NCI-H2171 treated with DMSO at 0.1 percent for 48 hours (cell line): ENCODE data around the gene OR51I1.

Experiments used
- DNase-seq: peaks from one replicate; lab custom pipeline; 2025; lab: John Stamatoyannopoulos, UW

Gene OR51I1, protein sequence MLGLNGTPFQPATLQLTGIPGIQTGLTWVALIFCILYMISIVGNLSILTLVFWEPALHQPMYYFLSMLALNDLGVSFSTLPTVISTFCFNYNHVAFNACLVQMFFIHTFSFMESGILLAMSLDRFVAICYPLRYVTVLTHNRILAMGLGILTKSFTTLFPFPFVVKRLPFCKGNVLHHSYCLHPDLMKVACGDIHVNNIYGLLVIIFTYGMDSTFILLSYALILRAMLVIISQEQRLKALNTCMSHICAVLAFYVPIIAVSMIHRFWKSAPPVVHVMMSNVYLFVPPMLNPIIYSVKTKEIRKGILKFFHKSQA

DNA sequence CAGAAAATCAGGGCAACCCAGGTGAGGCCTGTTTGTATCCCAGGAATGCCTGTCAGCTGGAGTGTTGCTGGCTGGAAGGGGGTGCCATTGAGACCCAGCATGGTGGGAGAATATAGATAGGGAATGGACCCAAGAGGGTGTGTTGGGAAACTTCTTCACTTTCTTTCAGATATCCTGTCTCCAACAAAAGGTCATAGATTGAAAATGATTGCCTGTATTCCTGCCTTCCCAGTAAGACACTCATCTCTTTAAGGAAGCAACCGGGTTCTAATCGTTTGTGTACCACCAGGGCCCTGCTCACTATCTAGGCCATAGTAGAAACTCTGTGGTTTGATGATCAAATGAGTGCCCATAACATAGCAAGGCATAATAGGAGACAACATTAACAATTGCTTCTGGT is at the start of gene OR51I1:
TSS of gene OR51I1 (minus strand) at position 101 of the 400 bp plus-strand sequence. CDS start at position 101, 0 bp downstream.
- no peak for DNase-seq

DNA sequence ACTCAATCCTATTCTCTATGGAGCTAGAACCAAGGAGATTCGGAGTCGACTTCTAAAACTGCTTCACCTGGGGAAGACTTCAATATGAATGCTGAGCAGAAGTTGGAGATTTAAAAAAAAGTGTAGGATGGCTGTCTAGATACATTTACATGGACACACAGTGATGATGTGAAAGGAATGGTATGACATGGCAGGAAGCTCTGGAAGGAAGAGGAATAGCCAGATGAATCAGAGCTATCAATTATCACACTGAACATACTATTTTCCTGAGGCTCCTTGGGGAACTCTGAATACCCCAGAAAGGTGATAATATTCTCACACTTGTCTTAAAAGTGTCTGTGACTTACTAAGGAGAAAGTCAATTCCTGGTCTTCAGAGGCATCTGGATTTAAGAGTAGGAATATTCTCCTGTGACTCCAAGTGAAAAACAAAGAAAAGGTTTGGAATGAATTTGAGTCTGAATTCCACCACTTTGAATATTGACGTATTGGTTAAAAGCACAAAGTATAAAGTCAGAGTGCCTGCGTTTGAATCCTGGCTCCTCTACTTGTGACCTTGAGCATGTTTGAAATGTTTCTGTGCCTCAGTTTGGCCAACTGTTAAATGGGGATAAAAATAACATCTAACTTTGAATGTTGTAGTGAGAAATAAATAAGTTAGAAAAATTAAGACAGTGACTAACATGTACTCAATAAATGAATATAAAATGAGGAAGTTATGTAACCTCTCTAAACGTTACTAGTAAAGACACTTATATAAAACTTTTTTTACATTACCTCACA is 48.5 kb upstream of the OR51I1 start:
- no peak for DNase-seq

DNA sequence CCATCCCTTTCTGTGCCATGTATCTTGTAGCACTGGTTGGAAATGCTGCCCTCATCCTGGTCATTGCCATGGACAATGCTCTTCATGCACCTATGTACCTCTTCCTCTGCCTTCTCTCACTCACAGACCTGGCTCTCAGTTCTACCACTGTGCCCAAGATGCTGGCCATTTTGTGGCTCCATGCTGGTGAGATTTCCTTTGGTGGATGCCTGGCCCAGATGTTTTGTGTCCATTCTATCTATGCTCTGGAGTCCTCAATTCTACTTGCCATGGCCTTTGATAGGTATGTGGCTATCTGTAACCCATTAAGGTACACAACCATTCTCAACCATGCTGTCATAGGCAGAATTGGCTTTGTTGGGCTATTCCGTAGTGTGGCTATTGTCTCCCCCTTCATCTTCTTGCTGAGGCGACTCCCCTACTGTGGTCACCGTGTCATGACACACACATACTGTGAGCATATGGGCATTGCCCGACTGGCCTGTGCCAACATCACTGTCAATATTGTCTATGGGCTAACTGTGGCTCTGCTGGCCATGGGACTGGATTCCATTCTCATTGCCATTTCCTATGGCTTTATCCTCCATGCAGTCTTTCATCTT is 47.6 kb upstream of the OR51I1 start:
- no peak for DNase-seq

DNA sequence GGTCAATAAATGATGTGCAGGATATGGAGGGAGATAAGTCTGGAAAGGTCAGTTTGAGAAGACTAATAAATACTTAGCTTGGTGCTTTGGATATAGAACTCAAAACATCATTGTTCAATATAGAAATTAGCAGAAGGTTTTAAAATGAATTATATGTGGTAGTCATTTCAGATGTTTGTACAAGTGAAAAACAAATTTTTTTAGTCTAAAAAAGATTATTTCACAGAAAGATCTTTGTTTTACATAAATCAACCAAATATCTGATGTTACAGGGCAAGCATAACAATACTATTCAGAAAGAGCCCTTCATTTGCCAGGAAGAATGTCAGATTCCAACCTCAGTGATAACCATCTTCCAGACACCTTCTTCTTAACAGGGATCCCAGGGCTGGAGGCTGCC is 47.1 kb upstream of the OR51I1 start, which contains the start of gene OR52D1:
TSS of gene OR52D1 (plus strand) at position 301 of the 400 bp plus-strand sequence. CDS start at position 323, 22 bp downstream.
- no peak for DNase-seq

DNA sequence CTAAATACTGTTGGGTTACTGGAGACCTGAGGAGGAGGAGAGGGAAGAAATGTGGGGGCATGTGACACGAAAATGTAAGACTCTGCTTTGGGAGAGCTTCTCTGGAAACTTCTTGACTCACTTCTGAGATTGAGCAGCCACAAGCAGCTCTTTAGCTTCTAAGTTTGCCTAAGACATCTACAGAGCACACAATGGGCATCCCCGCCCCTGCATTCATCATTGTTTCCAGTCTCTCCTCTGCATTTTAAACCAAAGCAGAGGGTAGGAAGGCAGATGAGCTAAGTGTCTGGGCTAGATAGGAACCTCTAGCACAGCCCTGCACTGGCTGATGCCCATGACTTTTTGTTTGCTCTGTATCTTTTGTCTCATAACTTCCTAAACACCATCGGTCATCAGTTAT is 45.1 kb upstream of the OR51I1 start:
- DNase-seq = no peak

DNA sequence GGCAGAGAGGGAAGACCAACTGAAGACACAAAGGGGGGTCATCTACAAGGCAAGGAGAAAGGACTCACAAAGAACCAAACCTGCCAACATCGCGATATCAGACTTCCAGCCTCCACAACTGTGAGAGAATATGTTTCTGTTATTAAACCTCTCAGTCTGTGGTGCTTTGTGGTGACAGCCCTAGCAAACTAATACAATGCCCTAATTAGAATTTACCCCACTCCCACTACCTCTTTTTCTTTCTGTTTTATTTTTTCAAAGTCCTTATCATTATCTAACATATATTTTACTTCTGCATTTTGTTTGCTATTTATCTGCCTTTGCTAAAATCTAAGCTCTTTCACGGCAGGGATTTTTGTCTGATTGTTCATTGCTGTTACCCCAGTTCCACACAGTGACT is 44.7 kb upstream of the OR51I1 start:
- no peak for DNase-seq

DNA sequence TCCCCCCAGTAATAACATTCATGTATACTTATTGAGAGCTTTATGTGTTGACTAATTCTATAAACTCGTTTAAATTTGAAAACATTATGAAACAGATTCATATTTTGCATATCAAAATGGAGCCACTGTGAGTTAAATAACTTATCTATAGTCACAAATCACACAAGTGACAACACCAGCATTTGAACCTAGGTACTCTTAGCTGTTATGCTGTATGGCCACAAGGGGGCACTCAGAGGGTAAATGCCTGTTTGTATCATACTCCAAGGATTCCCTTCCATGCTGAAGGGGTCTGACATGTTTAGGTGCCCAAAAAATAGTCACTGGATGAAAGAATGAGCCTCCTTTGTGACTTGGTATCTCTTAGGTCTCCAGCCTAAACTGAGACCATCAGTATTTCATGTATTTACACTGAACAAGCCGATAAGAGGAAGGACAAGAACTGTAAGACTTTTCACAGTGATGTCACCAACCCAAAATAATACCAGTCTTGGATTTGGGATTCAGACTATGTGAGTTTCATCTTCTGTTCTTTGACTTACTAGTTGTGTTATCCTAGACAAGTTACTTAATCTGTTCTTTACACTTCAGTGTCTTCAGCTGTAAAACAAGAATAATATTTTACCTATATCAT is 35.0 kb upstream of the OR51I1 start:
- DNase-seq = no peak

DNA sequence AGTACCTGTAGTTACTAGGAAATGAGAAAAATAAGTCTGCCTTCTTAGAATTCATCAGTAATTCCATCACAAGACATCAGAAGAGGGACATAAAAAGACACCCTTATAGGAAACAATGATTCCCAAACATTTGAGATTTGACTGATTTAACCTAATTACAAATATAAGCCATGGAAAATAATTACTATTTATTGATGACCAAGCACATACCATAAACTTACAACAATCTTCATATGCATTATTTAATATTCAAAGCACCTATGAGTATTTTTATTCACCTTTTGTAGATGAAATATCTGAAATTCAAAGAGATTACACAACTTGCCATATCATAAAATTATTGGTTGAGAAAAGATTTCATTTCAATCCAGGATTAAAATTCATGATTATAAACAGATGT is 32.6 kb upstream of the OR51I1 start:
- DNase-seq = no peak

DNA sequence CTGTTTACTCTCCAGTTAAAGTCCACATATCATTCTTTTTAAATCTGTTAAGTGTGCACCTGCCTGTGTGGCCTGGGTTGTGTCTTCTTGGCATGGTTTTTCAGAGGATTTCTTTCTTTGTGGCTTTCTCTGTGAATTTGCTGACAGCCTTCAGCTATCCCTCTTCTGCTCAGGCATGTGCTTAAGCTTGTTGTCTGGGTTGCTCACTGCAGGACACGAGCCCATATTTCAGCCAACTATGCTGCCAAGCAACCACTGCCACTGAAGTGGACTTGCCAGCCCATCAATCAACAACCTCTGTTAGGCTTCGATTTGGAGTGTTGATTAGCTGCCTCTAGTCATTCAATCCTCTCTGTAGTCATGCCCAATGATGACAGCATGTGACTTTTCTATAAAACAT is 26.2 kb upstream of the OR51I1 start:
- no peak for DNase-seq

DNA sequence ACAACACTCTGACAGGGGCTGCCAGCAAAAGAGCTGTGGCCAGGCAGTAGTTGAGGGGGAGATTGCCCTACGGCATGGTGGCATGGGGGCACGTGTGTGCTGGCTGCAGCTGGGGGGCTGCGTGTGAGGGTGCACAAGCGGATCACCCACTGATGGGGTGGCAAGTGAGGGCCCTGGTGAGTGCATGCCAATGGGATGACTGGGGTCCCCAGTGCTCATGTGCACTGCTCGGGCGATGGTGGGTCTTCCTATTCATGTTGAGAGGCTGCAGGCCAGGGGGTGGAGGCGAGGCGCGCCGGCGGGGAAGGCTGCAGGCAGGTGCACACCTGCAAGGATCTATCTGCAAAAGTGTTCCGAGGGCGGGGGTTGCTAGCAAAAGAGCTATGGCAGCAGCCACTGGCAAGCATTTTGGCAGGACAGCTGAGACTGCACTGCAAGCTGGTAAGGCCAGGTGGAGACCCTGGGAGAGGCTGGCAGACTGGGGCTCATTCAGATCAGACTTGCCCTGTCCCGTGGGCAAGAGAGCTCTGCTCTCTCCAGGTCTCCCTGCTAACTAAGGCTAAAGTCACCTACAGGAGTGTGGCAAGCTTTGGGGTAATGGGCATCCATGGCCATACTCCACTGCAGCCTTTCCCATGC is 19.8 kb upstream of the OR51I1 start:
- DNase-seq = no peak

DNA sequence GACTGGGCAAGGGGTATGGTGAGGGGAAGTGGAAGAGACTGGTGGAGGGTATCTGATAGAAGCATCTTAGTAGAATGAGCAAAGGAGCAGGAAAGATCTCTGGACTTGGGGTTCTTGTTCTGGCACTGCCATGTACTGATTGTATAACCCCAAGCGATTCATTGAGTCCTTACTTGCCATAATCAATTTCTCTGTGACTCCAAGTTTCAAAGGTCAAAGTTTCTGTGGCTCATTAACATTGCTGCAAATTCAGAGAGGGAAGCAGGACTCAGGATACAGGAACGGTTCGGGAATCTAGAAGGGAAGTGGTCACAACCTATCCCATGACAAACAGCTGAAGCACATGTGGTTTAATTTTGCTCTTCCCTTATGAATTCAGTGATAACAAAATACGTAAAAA is 8.1 kb upstream of the OR51I1 start:
- DNase-seq = no peak

DNA sequence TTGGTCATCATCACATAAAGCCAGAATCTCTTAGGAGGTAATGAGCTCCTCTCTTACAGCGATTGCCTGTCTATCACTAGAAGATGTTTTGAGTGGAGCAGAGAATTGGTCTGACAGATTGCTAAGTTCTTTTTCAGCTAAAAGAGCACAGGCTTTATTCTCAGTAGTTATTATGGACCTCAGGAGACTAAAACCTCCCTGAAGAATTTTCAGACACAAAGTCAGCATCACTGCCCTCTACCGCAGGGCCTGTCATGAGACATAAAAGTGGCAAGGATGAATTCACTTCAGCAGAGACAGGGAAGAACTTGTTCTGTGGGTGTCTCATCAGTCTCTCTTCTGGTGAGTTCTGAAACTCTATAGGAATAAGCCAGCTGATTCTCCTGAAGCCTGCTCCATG is 7.7 kb upstream of the OR51I1 start, which contains the start of gene OR51I2:
TSS of gene OR51I2 (plus strand) at position 301 of the 400 bp plus-strand sequence. CDS start 4,166 bp downstream, outside the sequence.
- no peak for DNase-seq

DNA sequence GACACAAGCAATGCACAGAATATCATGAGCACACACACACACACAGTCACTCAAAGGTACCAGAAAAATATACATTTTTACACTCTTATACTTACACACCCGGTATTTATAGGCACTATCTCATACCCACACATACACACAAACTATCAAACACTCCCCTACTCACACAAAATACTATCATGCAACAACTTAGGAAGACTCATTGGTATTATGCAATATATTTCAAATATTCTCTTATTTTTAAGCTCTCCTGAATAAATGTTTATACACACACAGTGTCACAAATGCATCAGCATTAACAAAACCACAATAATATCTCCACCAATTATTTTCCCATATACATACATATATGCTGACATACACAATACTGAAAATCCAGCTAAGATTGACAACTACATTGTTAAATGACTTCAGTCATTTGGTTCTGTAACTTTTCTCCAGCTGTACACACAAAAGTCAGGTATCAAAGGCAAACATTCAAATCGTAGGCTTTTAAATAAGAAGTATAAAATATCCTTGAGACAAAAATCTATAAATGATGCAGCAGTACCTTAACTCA is 2.6 kb upstream of the OR51I1 start:
- no peak for DNase-seq

DNA sequence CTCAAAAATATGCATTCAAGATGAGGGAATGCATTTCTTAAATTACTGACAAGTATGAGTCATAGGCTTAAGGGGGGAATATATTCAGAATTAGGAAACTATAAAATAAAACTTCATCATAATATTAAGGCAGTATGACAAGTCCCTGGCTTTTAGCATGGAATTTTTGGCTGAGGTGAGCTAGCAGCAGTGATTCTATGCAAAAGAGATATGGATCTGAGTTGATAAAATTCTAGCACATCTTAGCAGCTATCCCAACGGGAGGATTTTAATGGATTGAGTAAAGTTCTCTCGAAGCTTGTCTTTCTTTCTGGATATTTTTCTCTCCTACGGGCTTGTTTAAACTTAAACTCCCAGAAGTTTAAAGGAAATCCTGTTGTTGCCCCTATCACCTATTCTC is 18.2 kb downstream of the OR51I1 start:
- no peak for DNase-seq

DNA sequence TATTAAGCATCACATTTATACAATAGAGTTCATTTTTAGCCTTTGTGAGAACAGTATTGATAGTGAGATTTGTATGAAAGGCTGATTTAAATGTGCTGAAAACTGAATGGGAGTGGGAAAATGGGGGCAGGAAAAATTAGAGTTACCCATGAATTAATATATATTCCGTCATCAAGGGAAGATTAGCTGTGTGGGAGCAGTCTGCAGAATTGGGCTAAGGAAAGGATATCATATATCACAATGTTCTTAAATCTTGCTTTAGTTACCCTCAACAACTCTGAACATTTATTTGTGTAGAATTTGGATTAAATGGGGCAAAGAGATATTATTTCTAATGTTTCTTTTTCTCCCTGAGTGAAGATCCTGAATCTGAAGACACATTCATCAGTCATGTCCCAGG is 19.5 kb downstream of the OR51I1 start, which contains the start of gene OR51Q1:
TSS of gene OR51Q1 (plus strand) at position 301 of the 400 bp plus-strand sequence. CDS start at position 391, 90 bp downstream.
- no peak for DNase-seq

DNA sequence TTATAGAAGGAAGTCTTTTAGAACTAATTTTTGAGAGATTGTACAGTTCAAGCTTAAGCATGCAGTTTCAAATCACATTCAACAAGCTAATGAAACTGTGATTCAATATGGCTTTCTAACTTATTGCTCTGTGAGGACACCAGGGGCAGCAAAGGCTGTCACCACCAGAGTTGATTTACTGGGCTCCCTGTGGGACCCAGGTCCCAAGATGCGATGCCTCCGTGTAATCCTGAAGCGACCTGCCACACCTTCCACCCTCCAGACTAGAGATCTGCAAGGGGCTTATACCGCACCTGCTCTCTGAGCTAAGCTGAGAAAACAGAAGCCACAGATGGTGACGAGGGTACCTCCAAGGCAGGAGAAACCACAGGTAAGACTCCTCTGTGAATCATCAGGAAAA is 20.3 kb downstream of the OR51I1 start:
- DNase-seq = no peak

DNA sequence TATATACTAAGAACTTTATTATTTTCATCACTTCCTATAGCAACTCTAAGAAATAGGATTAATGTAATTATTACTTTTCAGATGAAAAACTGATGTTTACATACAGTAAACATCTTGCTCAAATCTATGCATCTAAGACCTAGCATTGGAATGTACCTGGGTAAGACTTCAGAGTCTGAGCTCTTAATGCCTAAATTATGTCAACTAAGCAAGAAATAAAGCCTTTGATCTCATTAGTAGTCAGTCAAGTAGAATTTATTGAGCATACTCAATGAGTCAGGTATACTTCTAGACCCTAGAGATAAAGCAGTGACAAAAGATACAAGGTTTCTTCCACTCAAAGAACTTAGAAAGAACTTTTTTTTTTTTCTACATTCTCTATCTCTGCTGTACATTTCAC is 36.1 kb downstream of the OR51I1 start:
- no peak for DNase-seq

DNA sequence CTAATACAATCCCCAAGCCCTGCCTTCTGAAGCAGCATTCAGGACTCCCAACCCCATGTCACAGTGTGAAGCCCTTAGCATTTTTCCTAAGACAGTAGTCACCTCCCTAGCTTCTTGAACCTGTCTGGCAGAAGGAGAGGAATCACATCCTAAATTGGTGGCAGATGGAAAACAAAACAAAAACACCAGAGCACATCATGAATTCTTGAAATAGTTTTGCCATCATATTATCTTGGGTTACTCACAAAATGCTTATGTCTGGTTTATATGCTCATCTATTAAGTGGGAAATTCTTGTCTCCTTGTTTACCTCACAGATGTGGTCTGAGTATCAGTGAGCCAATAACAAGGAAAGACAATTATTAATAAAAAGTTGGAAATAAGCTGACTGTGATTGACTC is 42.4 kb downstream of the OR51I1 start:
- DNase-seq = no peak

DNA sequence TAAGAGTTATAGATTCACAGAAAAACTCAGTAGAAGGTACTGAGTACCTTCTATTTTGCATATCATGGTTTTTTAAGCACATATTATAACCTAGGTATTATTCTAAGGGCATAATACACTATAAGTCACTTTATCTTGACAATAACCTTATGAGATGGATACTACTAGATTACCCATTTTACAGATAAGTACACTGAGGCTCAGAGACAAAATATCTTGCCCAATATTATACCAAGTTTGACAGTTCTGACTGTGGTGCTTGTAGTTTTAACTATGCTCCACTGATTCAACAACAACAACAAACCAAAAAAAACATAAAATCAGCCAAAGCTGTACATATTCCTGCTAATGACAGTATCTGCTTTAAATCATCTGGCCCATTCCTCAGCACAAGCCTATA is 47.2 kb downstream of the OR51I1 start:
- DNase-seq = no peak
